GM23338 (cell line): ENCODE results near the gene CDH19.

ENCODE experiments used
- CREB1 ChIP-seq: fragments of 250-450 bp; sonication (Bioruptor Pico); IDR thresholded peaks from 2 replicates; pipeline ENCODE4 v1.5.0; 2020; ENCODE audit warnings: low read depth, mild to moderate bottlenecking, moderate library complexity
- EZH2 ChIP-seq: fragments of 200-600 bp; sonication (generic); IDR thresholded peaks from one replicate; pipeline ENCODE4 v1.8.0; 2017; ENCODE audit warnings: antibody characterized with exemption, mild to moderate bottlenecking, low read depth; ENCODE audit not compliant: unreplicated experiment
- EZH2phosphoT487 ChIP-seq: fragments of 200-600 bp; sonication (generic); IDR thresholded peaks from one replicate; pipeline ENCODE4 v1.8.1; 2018; ENCODE audit warnings: antibody characterized with exemption; ENCODE audit not compliant: unreplicated experiment
- JUNB ChIP-seq: IDR thresholded peaks from one replicate; pipeline ENCODE4 v1.6.1; 2016; ENCODE audit warnings: antibody characterized with exemption; ENCODE audit not compliant: unreplicated experiment
- NANOG ChIP-seq: IDR thresholded peaks from 2 replicates; pipeline ENCODE4 v1.6.1; 2016; ENCODE audit warnings: antibody characterized with exemption, borderline replicate concordance
- POLR2AphosphoS5 ChIP-seq: IDR thresholded peaks from 2 replicates; pipeline ENCODE4 v1.6.1; 2016; ENCODE audit warnings: antibody characterized with exemption, low read depth
- STAT1 ChIP-seq: IDR thresholded peaks from one replicate; pipeline ENCODE4 v1.6.1; 2016; ENCODE audit warnings: antibody characterized with exemption; ENCODE audit not compliant: unreplicated experiment
- ZNF114 ChIP-seq: fragments of 250-450 bp; sonication (Bioruptor Pico); IDR thresholded peaks from 2 replicates; pipeline ENCODE4 v1.5.0; 2020; ENCODE audit warnings: mild to moderate bottlenecking, moderate library complexity
- ZNF331 ChIP-seq: fragments of 250-450 bp; sonication (Bioruptor Pico); IDR thresholded peaks from 2 replicates; pipeline ENCODE4 v1.5.0; 2020; ENCODE audit warnings: low read depth, mild to moderate bottlenecking, moderate library complexity
- TF ChIP-seq, protein P1 (sequence below), 2 experiments: fragments of 200-600 bp in 1 of 2; sonication (generic) in 1 of 2; conservative IDR thresholded peaks; 2 replicates each; pipeline versions ENCODE4 v1.5.1 to v1.6.1; 2016 to 2017; ENCODE audit warnings: antibody characterized with exemption in 2 of 2, low read depth in 2 of 2, mild to moderate bottlenecking in 2 of 2, moderate library complexity in 1 of 2
- TF ChIP-seq, protein P2 (sequence below): fragments of 250-450 bp; sonication (Bioruptor Pico); IDR thresholded peaks from 2 replicates; pipeline ENCODE4 v1.5.0; 2020; ENCODE audit warnings: mild to moderate bottlenecking, moderate library complexity
- TF ChIP-seq, protein P3 (sequence below): IDR thresholded peaks from one replicate; pipeline ENCODE4 v1.6.1; 2018; ENCODE audit warnings: antibody characterized with exemption; ENCODE audit not compliant: unreplicated experiment
- TF ChIP-seq, protein P4 (sequence below): IDR thresholded peaks from 2 replicates; pipeline ENCODE4 v1.6.1; 2016; ENCODE audit warnings: antibody characterized with exemption

DNA sequence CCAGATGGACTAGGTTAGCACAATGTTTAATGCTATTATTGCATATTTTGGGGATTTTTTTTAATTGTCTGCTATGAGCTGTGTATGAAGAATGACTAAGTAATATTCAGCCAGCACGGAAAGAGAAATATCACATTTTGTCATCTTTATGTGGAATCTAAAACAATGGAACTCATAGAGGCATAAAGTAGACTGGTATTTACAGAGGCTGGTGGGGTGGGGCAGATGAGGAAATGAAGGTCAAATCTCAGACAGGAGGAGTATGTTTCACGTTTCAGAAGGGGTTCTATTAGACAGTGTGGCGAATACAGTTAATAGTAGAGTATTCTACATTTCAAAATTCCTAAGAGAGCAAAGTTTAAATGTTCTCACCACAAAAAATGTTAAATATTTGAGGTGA is 4.7 kb downstream of the CDH19 start:
- TF ChIP-seq, protein P1, sequence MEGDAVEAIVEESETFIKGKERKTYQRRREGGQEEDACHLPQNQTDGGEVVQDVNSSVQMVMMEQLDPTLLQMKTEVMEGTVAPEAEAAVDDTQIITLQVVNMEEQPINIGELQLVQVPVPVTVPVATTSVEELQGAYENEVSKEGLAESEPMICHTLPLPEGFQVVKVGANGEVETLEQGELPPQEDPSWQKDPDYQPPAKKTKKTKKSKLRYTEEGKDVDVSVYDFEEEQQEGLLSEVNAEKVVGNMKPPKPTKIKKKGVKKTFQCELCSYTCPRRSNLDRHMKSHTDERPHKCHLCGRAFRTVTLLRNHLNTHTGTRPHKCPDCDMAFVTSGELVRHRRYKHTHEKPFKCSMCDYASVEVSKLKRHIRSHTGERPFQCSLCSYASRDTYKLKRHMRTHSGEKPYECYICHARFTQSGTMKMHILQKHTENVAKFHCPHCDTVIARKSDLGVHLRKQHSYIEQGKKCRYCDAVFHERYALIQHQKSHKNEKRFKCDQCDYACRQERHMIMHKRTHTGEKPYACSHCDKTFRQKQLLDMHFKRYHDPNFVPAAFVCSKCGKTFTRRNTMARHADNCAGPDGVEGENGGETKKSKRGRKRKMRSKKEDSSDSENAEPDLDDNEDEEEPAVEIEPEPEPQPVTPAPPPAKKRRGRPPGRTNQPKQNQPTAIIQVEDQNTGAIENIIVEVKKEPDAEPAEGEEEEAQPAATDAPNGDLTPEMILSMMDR (conservative IDR thresholded peaks at IDR 0.05; ENCODE audit: low read depth in 2 of 2): no peak
- TF ChIP-seq, protein P2, sequence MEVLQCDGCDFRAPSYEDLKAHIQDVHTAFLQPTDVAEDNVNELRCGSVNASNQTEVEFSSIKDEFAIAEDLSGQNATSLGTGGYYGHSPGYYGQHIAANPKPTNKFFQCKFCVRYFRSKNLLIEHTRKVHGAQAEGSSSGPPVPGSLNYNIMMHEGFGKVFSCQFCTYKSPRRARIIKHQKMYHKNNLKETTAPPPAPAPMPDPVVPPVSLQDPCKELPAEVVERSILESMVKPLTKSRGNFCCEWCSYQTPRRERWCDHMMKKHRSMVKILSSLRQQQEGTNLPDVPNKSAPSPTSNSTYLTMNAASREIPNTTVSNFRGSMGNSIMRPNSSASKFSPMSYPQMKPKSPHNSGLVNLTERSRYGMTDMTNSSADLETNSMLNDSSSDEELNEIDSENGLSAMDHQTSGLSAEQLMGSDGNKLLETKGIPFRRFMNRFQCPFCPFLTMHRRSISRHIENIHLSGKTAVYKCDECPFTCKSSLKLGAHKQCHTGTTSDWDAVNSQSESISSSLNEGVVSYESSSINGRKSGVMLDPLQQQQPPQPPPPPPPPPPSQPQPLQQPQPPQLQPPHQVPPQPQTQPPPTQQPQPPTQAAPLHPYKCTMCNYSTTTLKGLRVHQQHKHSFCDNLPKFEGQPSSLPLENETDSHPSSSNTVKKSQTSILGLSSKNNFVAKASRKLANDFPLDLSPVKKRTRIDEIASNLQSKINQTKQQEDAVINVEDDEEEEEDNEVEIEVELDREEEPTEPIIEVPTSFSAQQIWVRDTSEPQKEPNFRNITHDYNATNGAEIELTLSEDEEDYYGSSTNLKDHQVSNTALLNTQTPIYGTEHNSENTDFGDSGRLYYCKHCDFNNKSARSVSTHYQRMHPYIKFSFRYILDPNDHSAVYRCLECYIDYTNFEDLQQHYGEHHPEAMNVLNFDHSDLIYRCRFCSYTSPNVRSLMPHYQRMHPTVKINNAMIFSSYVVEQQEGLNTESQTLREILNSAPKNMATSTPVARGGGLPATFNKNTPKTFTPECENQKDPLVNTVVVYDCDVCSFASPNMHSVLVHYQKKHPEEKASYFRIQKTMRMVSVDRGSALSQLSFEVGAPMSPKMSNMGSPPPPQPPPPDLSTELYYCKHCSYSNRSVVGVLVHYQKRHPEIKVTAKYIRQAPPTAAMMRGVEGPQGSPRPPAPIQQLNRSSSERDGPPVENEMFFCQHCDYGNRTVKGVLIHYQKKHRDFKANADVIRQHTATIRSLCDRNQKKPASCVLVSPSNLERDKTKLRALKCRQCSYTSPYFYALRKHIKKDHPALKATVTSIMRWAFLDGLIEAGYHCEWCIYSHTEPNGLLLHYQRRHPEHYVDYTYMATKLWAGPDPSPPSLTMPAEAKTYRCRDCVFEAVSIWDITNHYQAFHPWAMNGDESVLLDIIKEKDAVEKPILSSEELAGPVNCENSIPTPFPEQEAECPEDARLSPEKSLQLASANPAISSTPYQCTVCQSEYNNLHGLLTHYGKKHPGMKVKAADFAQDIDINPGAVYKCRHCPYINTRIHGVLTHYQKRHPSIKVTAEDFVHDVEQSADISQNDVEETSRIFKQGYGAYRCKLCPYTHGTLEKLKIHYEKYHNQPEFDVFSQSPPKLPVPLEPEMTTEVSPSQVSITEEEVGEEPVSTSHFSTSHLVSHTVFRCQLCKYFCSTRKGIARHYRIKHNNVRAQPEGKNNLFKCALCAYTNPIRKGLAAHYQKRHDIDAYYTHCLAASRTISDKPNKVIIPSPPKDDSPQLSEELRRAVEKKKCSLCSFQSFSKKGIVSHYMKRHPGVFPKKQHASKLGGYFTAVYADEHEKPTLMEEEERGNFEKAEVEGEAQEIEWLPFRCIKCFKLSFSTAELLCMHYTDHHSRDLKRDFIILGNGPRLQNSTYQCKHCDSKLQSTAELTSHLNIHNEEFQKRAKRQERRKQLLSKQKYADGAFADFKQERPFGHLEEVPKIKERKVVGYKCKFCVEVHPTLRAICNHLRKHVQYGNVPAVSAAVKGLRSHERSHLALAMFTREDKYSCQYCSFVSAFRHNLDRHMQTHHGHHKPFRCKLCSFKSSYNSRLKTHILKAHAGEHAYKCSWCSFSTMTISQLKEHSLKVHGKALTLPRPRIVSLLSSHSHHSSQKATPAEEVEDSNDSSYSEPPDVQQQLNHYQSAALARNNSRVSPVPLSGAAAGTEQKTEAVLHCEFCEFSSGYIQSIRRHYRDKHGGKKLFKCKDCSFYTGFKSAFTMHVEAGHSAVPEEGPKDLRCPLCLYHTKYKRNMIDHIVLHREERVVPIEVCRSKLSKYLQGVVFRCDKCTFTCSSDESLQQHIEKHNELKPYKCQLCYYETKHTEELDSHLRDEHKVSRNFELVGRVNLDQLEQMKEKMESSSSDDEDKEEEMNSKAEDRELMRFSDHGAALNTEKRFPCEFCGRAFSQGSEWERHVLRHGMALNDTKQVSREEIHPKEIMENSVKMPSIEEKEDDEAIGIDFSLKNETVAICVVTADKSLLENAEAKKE (CRISPR knock-in tag): no peak
- TF ChIP-seq EZH2: no peak
- no peak for TF ChIP-seq POLR2AphosphoS5
- no peak for TF ChIP-seq EZH2phosphoT487
- TF ChIP-seq, protein P3, sequence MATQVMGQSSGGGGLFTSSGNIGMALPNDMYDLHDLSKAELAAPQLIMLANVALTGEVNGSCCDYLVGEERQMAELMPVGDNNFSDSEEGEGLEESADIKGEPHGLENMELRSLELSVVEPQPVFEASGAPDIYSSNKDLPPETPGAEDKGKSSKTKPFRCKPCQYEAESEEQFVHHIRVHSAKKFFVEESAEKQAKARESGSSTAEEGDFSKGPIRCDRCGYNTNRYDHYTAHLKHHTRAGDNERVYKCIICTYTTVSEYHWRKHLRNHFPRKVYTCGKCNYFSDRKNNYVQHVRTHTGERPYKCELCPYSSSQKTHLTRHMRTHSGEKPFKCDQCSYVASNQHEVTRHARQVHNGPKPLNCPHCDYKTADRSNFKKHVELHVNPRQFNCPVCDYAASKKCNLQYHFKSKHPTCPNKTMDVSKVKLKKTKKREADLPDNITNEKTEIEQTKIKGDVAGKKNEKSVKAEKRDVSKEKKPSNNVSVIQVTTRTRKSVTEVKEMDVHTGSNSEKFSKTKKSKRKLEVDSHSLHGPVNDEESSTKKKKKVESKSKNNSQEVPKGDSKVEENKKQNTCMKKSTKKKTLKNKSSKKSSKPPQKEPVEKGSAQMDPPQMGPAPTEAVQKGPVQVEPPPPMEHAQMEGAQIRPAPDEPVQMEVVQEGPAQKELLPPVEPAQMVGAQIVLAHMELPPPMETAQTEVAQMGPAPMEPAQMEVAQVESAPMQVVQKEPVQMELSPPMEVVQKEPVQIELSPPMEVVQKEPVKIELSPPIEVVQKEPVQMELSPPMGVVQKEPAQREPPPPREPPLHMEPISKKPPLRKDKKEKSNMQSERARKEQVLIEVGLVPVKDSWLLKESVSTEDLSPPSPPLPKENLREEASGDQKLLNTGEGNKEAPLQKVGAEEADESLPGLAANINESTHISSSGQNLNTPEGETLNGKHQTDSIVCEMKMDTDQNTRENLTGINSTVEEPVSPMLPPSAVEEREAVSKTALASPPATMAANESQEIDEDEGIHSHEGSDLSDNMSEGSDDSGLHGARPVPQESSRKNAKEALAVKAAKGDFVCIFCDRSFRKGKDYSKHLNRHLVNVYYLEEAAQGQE: no peak
- TF ChIP-seq CREB1 (CRISPR knock-in tag): no peak
- TF ChIP-seq ZNF114 (CRISPR knock-in tag): no peak
- no peak for TF ChIP-seq NANOG
- TF ChIP-seq, protein P4, sequence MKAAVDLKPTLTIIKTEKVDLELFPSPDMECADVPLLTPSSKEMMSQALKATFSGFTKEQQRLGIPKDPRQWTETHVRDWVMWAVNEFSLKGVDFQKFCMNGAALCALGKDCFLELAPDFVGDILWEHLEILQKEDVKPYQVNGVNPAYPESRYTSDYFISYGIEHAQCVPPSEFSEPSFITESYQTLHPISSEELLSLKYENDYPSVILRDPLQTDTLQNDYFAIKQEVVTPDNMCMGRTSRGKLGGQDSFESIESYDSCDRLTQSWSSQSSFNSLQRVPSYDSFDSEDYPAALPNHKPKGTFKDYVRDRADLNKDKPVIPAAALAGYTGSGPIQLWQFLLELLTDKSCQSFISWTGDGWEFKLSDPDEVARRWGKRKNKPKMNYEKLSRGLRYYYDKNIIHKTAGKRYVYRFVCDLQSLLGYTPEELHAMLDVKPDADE: no peak
- no peak for TF ChIP-seq ZNF331 (CRISPR knock-in tag)
- TF ChIP-seq STAT1: no peak
- TF ChIP-seq JUNB: no peak
